ENCODE results near the gene TCF7L1.
"Not testable (repeated sequence)": the region's sequence is repeated elsewhere in the genome, so short reads cannot be mapped to it uniquely, and the experiment has no call there.

The TCF7L1 gene

DNA sequence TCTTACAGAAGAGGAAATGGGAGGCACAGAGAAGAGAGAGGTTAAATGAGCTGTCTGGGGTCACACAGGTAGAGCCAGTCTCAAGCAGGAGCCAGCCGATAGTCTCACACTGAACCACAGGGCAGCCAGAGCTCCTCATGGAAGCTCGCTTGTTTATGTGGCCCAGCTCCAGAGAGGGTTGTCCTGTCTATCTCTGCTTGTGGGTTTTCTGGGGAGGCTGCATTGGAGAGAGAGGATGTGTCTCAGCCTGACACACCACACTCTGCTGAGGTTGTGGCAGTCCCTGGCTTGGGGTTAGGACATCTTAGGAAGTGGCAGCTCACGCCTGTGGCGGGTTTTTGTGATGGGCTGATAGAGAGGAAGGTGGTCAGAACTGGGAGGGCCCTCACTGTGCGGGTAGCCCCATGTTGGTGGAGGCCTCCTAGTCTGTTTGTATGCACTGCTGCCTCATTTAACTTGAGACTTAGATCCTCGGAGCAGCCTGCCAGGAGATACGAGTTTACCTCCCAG is 52.3 kb downstream of the TCF7L1 start:
- DNase-seq, result no peak

DNA sequence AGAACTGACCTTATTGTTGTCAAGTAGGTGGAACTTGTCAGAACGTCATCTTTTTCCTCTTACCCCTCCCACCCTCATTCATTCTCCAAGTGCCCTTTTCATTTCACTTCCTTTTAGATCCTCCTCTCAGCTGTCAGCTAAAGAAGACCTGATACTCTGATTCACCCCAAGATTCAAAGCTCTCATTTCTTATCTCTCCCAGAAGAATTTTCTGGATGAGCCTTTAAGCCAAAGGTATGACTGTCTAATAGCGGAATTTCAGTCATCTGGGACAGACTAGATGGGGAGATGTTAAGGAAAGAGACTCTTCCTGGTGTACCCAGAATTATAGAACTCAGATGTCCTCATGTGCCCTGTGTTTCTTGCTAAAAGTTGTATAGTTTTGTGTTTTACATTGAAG is 53.9 kb downstream of the TCF7L1 start:
- DNase-seq, result no peak

DNA sequence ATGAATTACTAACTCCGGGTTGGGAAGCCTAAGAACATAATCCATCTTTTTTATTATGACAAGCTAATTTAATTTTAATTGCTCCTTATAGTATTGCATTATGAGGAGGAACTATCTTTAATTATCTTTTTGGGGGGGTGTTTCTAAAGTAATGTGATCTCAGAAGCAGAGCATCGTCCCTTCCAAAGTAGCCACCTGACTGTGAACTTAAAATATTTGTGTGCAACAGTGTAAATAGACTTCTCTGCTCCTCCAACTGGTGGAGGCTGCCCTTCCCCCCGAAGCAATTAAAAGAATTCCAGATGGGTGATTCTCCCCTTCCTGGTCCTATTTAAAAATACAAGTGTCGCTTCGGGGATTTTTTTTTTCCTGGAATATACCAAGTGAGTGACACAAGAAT is 55.7 kb downstream of the TCF7L1 start:
- no peak for DNase-seq

DNA sequence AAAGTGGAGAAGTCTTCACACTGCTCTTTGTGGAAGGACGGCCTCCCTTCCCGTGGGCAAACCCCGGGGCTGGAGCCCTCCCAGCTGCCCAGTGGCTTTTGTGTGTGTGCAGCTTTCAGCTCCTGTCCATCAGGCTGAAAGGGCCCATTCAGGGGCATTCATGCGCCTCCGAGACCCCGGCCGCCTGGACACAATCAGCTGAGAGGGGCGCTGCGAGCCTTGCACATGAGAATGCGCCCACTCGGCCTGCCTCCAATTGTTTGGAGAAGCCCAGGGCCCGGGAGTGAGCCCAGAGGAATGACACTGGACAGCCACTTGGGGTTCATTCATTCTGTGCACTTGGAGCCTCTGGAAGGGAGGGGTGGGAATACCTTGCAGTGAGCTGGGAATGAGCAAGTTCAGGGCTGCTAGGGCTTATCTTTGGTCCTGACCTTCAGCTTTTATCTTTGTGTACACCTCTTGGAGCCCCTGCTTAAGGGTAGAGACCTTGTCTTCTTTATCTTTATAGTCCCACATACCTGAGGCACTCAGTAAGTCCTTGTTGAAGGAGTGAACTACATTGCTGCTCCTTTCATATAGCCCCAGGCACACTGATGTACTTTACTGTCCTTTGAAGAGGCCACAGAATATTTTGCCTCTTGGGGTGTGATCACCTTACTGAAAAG is 56.5 kb downstream of the TCF7L1 start:
- DNase-seq, result no peak

DNA sequence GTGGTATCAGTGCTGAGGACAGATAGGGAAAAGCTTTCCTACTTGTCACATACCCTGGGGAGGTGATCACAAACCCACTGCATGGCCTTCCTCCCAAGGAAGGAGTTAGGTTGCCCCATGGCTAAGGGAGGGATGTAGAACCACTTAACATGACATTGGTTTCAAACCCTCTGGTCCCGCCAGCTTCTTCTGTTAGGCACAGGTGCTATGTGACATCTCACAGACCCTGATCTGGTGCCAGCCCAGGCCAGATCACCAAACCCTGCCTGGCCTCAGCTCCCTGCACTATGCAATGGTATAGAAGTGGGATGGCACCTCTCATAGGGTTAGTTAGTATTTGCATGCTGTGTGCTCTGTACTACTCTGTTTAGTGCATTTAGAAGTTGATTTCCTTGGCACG is 58.0 kb downstream of the TCF7L1 start:
- DNase-seq, result no peak

DNA sequence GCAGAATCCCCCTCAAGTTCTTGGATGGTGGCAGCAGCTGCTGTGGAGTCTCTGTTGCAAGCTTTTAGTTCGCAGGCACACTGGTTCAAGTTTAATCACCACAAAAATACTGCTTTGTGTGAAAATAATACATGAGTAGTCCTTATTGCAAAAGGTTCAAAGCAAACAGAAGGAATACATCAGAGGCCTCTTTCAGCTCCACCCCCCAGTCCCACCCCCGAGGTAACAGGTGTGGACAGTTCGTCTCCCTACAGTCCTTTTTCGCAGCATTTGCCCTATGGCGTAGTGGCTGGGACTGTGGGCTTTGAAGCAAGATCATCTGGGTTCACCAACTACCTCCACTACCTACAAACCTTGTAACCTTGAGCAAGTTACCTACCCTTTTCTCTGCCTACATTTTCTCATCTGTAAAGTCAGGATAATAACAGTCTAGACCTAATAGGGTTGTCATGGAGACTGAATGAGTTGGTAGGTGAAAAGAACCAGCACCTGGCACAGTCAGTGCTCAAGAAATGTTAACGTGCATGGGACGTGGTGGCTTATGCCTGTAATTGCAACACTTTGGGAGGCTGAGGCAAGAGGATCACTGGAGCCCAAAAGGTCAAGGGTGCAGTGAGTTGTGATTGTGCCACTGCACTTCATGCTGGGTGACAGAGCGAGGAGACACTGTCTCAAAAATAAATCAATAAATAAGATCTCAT is 61.7 kb downstream of the TCF7L1 start:
- DNase-seq, result no peak

DNA sequence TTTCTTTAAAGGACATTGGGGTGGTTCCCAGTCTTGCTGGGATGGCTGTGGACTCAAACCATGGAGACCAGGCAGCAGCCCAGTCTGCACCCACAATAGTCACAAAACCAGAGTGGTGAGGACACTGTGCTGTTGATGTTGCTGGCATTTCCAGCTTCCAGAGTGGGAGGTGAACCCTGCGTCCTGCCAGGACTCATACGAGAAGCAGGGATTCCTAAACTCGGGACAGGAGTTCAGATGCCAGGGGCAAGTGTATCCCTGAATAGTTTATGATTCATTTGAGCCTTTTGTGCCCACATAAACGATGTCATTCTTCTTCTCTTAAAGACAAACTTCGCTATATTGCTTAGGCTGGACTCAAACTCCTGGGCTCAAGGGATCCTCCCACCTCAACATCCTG is 62.8 kb downstream of the TCF7L1 start:
- DNase-seq, result no peak

DNA sequence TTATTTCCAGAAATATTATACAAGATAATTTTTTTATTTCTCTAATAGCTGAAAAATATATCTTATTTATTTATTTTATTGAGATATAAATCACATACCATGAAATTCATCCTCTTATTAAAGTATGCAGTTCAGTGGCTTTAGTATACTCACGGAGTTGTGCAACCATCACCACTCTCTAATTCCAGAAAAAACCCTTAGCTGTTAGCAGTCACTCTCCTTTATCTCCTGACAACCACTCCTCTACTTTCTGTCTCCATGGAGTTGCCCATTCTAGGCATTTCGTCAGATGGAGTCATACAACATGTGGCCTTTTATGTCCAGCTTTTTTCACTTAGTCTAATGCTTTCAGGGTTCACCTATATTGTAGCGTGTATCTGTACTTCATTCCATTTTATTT is 66.5 kb downstream of the TCF7L1 start:
- DNase-seq, result no peak

DNA sequence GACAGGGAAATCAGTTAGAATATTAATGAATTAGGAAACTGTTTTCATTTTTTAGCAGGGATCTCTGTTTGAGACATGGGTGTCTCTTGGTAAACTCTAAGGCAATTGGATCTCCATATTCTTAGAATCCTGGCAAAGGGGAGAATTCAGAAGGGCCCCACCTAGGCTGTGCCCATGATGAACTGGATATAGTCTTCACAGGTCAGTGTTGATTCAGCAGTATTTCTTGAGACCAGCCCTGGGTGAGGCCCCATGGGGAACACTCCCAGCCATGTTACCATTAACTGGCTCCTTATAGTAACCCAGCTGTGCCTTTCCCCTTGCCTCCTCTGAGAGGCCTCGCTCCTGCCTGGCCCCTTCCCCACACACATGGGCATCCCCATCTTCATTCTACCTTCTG is 76.7 kb downstream of the TCF7L1 start:
- no peak for DNase-seq

DNA sequence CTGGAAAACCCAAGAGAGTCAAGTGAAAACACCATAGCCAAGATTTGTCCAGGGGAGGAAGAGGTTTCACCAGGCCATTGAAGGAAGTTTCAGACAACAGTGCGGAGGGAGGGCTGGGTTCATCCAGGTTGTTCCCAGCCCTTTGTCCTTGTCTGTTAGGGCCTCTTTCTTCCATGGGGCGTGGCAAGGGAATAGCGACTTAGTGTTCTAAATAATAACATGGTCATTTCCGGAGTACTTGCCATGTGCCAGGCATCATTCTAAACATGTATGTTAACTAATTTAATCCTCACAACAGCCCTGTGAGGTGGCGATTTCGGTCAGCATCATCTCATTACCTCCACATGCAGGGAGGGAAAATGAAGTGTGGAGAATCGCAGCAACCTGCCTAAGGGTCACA is 77.3 kb downstream of the TCF7L1 start:
- no peak for DNase-seq

DNA sequence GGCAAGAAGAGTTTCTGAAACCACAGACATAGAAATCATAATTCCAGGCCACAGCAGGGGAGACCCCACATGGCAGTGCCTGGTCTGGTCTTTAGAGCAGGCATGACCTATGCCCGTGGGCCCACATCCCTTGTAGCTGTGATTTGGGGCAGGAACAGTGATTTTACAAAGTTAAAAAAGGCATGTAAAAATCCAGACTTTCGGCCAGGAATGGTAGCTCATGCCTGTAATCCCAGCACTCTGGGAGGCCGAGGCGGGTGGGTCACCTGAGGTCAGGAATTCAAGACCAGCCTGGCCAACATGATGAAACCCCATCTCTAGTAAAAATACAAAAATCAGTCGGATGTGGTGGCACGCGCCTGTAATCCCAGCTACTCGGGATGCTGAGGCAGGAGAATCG is 78.4 kb downstream of the TCF7L1 start:
- not testable (repeated sequence) for DNase-seq

DNA sequence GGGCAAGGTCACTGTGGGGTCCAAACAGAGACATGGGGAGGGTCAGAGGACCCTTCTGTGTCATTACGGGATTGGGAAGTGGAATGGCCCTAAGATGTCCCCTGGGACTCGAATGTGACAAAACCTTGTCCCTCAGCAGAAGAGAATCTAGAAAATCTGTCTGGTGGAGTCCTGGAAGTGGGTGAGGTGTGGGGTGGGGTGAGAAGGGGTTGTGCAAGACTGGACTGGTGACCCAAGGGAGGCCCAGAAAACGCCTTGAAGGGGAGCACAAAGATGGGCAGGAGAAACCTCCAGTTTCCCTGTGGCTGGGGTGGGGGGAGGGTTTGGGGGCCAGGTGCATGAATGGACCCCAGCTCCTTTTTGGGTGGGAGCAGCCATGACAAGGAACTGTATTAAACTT is 79.6 kb downstream of the TCF7L1 start:
- no peak for DNase-seq

DNA sequence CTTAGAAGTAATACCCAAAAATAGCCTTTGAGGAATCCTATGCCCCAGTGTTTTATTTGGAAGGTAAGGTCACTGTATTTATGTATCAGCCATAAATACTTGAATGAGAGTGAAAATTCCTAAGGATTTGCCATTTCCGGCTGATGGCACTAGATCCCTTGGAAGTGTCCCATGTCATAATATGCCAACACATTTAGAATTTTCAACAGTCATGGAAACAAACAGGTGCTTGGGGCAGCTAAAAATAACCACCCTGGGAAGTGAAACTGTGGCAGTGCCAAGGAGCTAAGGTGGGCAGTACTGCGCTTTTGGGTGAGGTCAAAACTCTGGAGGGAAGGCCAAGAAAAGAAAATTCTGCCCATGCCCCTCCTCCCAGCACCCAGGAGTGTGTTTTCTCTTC is 80.2 kb downstream of the TCF7L1 start:
- DNase-seq, result no peak

DNA sequence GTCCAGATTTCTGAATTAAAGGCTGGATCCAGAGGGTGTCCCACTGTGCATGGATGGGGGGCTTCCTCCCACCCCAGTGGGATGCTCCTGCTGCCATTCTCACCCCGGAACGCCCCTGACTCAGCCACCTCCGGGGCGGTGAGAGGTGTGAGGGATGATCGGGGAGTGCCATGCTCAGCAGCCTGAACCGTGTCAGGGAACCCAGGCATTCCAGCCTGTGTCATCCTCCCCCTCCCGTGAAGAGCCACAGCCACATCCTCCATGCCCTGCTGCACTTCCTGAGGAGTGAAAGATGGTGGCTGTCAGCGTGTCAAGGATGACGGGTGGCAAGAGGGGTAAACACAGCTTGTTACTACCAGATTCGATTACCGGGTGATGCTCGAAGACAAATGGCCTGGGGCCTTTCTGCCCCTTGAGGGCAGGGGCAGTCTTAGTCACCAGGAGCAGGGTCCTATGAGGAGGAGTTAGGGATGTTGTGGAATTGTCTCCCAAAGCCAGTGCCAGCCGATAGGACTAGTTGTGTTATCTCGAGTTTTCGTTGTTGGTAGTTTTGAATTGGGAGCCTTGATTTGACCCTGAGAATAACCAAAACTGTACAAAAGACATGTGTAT is 80.8 kb downstream of the TCF7L1 start:
- DNase-seq, result no peak

DNA sequence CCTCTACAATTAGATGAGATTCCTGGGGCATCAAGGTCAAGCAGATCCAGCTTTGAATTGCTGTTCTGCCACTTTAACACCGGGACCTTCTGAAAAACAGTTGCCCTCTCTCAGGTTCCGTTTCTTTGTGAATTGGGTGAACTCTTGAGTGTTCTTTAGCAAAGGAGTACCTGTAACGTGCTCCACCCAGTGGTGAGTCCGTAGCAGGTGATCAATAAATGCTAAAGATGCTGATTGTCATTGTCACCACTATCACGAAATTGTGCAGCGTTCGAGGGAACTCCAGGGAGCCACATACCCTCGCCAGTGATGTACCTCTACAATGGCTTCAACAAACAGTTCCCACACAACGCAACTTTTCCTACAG is 81.9 kb downstream of the TCF7L1 start:
- DNase-seq, result no peak

DNA sequence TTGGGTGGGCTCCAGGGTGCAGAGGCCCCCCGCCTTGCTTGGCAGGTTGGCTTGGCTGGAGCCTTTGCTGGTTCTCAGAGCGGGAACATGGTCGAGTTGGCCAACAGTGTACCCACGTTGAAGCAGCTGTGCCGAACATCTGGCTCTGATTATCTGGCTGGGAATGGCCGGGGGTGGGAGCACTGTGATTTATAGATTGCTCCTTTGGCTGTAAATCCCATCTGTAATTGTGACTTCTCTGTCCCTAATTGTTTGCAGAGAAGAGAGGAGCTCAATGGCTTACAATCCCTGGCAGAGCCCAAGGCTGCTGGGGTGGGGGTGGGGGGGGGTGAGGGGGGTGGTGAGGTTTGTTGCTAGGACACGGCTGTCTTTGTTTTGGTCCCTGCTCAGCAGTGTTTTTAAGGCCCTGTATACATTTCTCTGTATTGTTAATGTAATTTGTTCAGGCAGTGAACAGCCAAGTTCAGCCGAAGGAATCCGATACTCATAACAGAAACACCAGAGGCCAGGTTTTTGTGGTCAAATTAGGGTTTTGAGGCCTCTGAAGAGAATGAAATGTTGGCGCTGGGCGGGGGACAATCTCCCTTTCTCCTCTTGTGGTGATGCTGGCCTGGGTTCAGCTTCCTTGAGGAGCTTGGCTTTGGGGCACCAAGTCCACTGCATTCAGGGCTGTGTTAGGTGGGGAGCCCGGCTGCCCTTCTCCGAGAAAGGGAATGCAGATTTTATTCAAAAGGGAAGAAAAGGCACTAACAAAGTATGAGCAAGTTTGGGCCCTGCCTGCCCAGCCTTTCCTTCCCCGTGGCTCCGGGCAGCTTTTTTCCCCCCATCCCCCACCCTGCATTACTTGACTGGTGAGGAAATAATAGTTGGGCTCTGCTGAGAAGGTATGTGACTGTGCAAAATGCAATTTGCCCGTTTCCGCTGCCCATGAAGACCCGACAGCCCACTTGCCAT is 82.5 kb downstream of the TCF7L1 start:
- DNase-seq, result no peak

DNA sequence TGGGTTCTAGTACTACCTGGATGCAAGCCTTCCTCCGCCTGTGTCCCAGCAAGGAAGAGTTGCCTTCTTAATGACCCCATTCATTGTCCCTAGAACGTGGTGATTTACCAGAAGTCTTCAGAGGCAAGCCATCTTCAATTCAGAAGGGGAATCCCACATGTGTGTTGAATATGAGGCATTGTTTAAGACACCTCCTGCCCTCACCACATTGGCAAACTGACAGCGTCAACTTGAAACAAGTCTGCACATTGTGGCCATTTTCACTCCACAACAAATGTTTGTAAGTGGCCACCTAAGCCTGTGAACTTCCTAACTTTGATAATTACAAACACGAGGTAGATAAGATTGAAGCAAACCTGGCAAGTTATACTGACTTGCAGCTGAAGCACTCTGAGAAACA is 83.7 kb downstream of the TCF7L1 start:
- DNase-seq, result no peak

DNA sequence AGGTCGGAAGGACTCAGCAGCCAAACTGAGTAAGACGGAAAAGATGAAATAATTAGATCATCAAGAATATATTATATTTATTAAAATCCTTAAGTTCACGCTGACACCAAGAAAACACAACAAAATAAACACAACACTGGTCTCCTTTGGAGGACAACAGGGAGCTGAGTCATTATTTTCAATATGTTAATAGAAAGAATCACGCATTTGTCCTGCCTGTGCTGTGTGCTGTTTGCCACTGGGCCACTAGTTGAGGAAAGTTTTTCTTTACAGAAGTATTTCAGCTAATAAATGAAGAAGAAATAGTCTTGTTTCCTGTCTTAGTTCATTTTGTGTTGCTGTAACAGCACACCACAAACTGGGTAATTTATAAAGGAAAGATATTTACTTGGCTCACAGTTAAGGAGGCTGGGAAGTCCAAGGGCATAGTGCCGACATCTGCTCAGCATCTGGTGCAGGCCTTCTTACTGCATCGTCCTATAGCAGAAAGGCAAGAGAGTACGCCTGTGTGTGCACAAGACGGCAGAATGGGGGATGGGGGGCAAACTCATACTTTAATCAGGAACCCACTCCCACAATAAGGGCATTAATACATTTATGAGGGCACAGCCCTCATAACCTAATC is 88.0 kb downstream of the TCF7L1 start:
- DNase-seq, result no peak

DNA sequence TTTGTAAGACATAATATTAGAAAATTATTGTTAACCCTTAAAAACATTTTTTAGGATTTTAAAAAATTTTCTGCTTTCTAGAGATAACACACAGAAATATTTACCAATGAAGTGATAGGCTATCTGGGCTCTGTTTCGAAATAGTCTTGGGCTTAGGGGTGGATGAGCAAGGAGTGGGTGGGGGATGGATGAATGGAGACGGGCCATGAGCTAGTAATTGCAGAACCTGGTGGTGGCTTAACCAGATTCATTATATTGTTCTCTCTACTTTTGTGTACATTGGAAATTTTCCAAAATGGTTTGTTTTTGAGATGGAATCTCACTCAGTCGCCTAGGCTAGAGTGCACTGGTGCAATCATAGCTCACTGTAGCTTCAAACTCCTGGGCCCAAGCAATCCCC is 89.6 kb downstream of the TCF7L1 start:
- no peak for DNase-seq

DNA sequence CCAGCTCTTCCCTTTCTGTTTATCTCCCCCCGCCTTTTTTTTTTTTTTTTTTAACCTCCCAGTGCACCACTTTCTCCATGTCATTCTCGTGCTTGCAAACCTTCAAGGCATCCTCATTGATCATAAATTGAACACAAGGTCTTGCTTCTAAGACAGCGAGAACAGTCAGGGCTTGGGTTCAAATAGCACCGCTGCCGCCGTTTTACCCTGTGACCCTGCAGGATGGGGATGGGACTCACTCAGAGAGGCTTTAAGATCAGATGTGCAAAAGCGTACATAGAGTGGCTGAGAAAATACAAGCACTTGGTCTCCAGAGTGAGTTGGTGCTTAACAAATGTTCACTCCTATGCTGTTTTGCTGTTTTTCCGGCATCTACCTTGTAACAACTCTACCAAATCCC is 93.6 kb downstream of the TCF7L1 start:
- DNase-seq, result no peak

DNA sequence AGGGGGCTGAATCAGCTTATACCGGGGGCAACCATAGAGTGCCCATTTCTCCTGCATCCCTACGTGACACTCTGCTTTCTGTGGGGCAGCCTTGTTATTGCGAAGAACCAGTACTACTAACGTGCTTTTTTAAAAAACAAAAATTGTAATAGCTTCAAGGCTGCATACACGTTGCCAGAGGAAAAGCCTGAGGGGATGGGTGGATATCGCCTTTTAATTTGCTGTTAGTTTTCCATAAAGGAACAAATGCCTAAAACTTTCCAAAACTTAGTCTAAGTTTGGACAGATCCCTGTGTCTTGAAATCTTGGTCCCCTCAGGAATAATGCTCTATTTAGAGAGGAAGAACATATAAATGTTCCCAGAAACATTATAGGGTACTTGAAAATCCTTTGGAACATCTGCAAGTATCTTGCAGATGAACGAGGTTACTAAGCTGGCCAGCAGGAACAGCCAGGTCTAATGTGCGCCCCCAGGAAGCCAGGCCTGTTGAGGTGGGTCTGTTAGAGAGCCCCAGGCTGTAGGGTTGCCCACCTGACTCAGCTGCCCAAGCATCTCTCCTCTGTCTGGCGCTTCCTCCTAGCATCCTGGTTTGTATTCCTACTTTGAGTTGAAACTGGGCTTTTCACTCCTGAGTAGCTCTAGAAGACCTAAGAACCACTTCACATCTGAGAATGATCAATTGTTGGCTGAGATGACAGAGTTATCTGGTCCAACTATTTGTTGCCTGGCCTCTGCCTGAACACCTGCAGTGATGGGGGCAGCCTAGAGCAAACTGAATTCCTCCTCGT is 97.7 kb downstream of the TCF7L1 start:
- no peak for DNase-seq

DNA sequence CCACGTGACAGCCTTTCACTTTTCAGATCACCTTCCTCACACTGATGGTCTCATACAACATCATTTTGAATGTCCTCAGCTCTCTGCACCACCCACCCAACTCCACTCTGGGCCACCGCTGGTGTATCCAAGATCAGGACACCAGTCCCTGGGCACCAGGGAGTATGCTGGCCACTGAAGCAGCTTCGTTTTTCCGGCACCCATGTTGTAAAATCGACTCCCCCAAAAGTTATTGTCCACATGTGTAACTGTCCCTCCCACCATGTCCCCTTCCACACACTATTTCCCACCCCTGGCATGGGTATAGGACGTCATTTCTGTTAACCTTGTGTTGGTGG is 98.2 kb downstream of the TCF7L1 start:
- DNase-seq, result no peak
